ENCODE results near the gene NLGN1.

GRCh38 chr3:173976281-173976680 lies 578.7 kb downstream of the NLGN1 start:
- TF ChIP-seq POLR2A (IDR thresholded peaks at IDR 0.05) (no peak), CTCF (IDR thresholded peaks at IDR 0.05) (no peak)
